Hematopoietic multipotent progenitor cell treated with erythropoietin and hydrocortisone succinate and interleukin-3 and kit ligand, for 15 days (in vitro differentiated cells): ENCODE data around the gene EEF1E1.
A peak's percentile ranks its signal among the peaks of the same experiment; 100 is the strongest.
"Not testable (repeated sequence)": the region's sequence is repeated elsewhere in the genome, so short reads cannot be mapped to it uniquely, and the experiment has no call there.

ENCODE experiments used
- DNase-seq: peaks from one replicate; pipeline ENCODE4 v3.0.0-alpha.2; 2015; ENCODE audit warnings: low spot score

Gene EEF1E1

GRCh38 chr6:8063761-8064637 lies 38.3 kb downstream of the EEF1E1 start, which contains the start of gene BLOC1S5:
TSS of gene BLOC1S5 (minus strand) at chr6:8064389. CDS start at chr6:8064376, 13 bp downstream.
- DNase-seq, result peak; percentile 96

- no peak for DNase-seq
Measured at GRCh38 chr6:8061736-8062135, 40.6 kb downstream of the EEF1E1 start.

GRCh38 chr6:8060346-8060745 lies 42.0 kb downstream of the EEF1E1 start:
- no peak for DNase-seq

DNA sequence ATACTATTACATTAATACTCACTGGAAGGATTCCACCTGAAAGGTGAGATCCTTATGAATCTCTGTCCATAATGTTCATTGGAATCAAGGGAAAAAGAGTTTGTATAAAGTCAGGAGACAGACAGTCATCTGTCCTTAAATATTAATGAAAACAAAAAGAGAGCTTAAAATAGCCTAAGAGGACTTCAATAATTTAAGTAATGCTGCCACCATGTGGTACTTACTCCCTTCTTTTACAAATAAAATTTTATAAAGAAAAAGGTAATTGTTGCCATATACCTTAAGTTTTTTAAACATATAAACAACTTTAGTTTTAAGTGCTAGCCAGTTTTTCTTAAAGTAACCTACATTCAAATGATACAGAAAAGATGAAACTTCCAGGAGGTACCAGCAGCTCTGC lies 43.2 kb downstream of the EEF1E1 start:
- peak; percentile 48 for DNase-seq

- DNase-seq, result no peak
Measured at GRCh38 chr6:8057793-8058192, 44.6 kb downstream of the EEF1E1 start.

DNA sequence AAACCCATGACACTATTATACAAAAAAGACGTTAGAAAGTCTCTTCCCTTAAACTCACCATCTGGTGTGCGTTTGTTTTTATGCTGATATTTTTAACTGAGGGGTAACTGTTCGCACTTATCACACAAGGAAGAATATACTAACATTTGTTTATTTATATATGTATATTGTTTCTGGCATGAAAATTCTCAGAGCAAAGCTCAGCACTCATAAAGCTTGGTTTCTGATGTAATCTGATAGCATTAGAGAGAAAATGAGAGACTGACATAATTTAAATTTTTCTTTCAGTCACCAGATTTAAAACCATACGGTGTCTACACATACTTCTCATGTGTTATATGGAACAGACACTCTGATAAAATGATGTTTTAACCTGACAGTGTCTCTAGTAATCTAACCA lies 45.1 kb downstream of the EEF1E1 start:
- DNase-seq, result no peak

DNA sequence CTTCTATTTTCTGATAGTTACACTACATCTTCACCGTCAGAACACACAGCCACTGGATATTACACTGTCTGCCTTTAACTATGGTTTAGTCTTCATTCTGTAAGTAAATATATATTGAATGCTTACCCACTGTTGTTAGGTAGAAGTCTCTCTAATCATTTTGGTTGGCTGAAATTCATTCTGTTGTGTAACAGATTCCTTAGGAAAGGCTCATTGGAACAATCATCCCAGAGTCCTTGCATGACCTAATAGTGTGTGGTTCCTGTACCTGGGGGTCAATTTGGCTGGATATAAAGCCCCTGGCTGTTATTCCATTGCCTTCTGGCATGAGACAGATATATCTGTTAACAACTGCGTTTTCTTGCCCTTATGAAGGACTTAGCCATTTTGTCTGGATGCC lies 48.1 kb downstream of the EEF1E1 start:
- DNase-seq, result no peak

DNA sequence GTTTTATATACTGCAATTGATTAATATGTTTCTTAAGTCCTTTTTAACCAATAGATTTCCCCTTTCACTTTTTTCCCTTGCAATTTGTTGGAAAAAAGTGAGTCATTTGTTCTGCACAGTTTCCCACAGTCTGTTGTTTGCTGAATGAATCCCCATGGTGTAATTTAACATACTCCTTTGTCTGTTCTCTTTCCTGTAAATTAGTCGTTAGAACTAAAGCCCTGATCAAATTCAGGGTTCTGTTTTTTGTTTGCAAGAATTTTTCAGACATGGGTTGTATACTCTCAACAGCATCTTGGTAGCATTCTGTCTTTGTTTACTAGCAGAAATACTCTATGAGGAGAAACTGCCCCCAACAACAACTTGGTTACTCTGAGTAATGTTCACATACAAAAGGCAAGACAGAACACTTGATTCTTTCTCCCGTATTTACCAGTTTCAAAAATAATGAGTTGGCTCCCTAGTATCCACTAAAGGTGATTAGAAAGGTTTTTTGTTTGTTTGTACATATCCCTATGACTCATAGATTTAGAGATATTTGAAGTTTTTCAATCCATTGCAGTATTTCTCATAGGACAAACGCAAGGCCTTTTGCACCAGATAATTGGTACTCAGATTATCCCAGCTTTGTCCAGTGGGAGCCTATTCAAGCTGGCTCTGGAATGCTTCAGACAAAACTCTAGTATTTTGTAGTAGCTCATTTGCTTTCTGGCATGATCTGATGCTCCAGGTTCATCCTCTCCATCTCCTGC lies 54.6 kb downstream of the EEF1E1 start:
- no peak for DNase-seq

DNA sequence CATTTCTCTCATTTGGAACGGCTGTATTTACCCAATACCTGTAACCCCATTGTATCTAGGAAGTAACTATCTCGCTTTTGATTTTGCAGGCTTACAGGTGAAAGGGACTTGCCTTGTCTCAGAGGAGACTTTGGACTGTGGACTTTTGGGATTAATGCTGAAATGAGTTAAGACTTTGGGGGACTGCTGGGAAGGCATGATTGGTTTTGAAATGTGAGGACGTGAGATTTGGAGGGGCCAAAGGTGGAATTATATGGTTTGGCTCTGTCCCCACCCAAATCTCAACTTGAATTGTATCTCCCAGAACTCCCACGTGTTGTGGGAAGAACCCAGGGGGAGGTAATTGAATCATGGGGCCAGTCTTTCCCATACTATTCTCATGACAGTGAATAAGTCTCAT lies 56.6 kb downstream of the EEF1E1 start:
- DNase-seq, result not testable (repeated sequence)

- DNase-seq, result no peak
Measured at GRCh38 chr6:8043221-8043620, 59.1 kb downstream of the EEF1E1 start.

DNA sequence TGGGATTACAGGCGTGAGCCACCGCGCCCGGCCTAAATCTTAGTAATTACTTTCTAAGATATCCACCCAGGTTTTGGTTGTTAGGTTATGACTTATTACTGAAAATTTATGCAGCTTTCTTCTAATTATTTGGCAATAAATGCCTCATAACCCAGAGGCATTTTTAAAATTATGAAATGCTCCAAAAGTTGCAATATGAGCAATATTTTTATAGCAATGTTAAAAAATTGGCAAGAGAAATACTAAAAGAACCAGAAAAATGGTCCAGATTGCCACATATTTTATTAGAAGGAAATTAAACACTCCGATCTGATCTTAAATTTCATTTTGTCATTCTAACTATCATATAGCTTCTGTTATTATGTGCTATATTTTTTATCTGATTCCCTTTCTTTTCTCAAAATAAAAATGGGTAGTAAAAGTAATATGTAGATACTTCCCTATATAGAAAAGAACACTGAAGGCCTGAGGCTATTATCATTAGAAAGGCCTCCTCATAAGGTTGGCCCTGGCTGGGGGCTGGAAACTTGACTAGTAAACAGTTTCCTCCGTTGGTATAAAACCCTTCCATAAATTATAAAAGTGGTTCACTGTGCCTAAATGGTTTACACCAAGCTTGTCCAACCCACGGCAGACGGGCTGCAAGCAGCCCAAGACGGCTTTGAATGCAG lies 60.3 kb downstream of the EEF1E1 start:
- no peak for DNase-seq

DNA sequence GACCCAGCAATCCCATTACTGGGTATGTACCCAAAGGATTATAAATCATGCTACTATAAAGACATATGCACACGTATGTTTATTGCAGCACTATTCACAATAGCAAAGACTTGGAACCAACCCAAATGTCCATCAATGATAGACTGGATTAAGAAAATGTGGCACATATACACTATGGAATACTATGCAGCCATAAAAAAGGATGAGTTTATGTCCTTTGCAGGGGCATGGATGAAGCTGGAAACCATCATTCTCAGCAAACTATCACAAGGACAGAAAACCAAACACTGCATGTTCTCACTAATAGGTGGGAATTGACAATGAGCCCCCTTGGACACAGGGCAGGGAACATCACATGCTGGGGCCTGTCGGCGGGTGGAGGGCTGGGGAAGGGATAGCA lies 68.2 kb downstream of the EEF1E1 start:
- not testable (repeated sequence) for DNase-seq

GRCh38 chr6:8030920-8031319 lies 71.4 kb downstream of the EEF1E1 start:
- DNase-seq, result no peak
